GM19099 (cell line): ENCODE results near the gene TAGLN.

Experiments
- POLR2A ChIP-seq: IDR thresholded peaks from 3 replicates; pipeline ENCODE4 v1.6.1; 2011; ENCODE audit warnings: low read depth; ENCODE audit not compliant: insufficient read length; ENCODE audit errors: extremely low read depth

TAGLN gene

GRCh38 chr11:117178210-117179034 is 20.7 kb upstream of the TAGLN start, which contains the start of gene SIDT2:
SIDT2 (plus strand) TSS chr11:117178743; CDS start chr11:117179264, 521 bp downstream.
- TF ChIP-seq POLR2A, result peak; percentile 72

- TF ChIP-seq POLR2A, result peak; percentile 10
Observed at GRCh38 chr11:117179048-117179999, 19.8 kb upstream of the TAGLN start.

DNA sequence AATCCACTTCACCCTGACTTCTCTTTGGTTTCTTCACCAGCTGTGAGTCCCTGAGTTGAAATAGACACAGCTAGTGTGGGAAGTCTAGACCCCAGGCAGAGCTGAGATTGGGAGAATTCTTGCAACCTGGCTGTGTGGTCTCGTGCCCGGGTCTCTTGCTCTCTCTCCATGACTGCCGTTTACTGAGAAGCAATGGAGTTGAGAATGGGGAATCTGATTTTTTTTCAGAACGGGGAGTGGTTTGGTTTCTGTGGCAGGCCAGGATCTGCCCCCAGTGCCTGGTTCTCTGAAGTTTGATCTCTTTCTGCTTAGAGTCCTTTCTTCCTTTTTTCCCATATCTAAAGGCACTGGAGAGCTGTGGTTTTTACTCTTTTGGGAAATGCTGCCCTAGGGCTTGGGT is 19.1 kb upstream of the TAGLN start:
- TF ChIP-seq POLR2A, result no peak

DNA sequence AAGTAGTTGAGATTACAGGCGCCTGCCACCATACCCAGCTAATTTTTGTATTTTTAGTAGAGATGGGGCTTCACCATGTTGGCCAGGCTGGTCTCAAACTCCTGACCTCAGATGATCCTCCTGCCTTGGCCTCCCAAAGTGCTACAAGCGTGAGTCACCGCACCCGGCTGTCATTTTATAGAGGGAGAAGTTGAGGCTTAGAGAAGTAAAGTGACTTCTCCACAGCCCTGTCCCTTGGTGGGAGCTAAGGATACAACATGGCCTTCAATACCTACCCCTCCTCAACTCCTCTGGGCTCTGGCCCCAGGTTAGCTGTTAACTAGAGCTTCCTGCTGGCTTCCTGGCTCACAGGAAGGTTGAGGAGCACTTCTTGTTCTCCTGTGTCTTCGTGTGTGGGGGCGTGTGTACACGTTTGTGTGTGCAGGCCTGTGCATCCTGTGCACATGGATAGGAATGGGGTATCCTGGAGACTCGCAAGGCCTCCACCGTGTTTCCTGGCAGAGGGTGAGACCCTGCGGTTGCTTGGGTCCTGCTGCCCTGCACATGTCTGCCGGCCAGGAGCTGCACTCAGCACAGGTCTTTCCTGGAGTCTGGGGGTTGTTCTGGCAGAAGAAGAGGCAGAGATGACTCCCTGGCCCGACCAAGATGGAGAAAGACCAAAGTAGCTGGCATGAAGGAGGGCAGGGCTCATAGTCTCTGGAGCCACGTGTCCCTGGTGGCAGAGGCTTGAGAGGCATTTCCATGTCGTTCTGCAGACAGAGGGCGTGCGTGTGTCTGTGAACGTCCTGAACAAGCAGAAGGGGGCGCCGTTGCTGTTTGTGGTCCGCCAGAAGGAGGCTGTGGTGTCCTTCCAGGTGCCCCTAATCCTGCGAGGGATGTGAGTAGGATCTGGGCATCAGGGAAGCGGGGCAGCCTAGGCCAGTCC is 18.2 kb upstream of the TAGLN start:
- TF ChIP-seq POLR2A, result no peak

GRCh38 chr11:117181586-117182550 is 17.3 kb upstream of the TAGLN start:
- no peak for TF ChIP-seq POLR2A

GRCh38 chr11:117182551-117182935 is 16.6 kb upstream of the TAGLN start:
- TF ChIP-seq POLR2A, result no peak

GRCh38 chr11:117183724-117184349 is 15.3 kb upstream of the TAGLN start:
- TF ChIP-seq POLR2A, result no peak

DNA sequence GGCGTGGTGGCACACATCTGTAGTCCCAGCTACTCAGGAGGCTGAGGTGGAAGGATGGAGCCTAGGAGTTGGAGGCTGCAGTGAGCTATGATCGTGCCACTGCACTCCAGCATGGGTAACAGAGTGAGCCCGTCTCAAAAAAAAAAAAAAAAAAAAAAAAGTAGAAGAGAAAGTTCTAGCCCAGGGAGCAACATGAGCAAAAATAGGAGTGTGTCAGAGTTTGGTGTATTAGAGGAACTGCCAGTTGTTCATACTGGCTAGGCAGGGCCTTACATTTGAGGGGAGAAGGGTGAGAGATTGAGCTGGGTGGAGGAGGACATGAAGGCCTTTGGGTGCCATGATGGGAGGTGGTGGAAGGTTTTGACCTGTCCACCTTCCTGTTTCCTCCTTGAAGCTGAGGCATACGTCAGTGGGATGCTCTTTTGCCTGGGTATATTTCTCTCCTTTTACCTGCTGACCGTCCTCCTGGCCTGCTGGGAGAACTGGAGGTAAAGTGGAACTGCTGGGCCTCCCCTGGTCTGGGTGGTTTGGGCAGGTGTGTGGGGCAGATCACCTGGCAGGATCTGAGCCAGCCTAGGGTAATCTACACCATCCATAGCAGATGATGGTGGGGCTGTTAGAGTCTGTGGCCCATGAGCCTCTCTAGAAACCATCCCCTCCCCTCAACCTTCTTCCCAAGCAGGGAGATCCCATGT is 13.3 kb upstream of the TAGLN start:
- no peak for TF ChIP-seq POLR2A

DNA sequence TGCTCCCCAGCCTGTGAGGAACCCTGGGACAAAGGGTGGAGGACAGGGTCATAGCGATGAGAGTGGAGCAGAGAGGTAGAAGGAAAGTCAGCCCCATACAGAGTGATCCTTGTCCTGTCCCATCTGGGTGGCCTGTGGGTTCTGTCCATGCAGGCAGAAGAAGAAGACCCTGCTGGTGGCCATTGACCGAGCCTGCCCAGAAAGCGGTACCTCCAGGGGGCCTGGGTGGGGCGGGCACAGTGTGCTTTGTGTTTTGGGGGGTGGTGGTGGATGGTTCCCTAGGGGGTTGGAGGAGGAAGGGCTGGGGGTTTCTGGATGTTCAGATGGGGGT is 12.8 kb upstream of the TAGLN start:
- TF ChIP-seq POLR2A, result no peak

DNA sequence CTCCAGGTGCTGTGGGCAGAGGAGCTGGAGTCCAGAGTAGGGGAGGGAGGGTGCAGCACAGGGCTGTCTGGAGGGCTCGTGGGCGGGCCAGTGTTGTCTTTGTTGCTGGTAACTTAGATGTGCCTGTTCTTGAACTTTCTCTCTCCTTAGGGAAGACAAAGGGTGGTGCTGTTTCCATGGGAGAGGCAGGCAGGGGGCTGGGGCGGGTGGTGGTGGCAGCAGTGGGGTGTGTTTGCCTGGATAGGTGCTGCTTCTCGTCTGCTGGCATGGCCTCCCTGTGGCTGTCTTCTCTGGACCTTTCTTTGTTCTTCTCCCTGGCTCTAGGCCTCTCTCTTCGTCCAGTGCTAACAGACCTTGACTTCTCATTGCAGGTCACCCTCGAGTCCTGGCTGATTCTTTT is 12.2 kb upstream of the TAGLN start:
- TF ChIP-seq POLR2A, result no peak

- TF ChIP-seq POLR2A, result no peak
Observed at GRCh38 chr11:117187428-117187798, 11.8 kb upstream of the TAGLN start.

DNA sequence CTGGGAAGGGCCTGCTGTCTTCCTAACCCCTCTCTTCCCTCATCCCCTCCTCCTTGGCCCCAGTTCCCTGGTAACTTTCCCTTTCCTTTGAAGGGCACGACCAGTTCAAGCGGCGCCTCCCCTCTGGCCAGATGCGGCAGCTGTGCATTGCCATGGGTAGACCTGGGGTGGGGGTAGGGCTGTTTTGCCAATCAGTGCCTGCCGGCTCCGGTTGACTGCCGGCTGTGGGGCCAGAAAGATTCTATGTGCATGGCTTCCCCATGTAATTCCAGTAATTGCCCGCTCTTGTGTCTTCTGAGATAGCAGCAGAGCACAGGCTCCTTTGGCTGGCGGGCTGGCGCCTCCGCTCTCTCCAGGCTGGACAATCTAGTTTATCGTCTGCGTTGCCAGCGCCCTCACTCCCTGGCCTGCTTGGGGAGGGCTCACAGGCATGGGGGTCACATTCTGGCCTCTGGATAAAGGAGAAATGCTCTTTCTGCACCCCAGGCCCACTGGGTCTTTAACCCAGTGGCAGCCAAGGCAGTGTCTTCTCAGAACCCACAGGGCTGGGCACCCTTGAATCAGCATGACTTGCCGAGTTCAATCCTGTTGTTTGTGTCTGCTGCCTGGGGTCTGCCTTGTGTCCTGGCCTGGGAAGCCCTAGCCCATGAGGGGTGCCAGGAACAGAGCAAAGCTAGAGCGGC is 11.2 kb upstream of the TAGLN start:
- TF ChIP-seq POLR2A, result no peak

GRCh38 chr11:117188620-117189081 is 10.5 kb upstream of the TAGLN start:
- TF ChIP-seq POLR2A, result no peak
